Skeletal muscle cell (primary cell): ENCODE results near the gene LRRC36.
"Not testable (repeated sequence)": the region's sequence is repeated elsewhere in the genome, so short reads cannot be mapped to it uniquely, and the experiment has no call there.

Source experiments
- DNase-seq: peaks from one replicate; pipeline ENCODE4 v3.0.0-alpha.2; 2010; ENCODE audit warnings: low read depth
- H3K4me3 ChIP-seq: 2 replicates; pipeline ENCODE4 v1.5.1; 2011; ENCODE audit warnings: low read depth, mild to moderate bottlenecking, control low read depth, low read length, moderate library complexity

The LRRC36 gene

GRCh38 chr16:67336116-67336515, 9.5 kb downstream of the LRRC36 start:
- no peak overlapping the region for H3K4me3 ChIP-seq
- no peak for DNase-seq

- H3K4me3 ChIP-seq: no peak overlapping the region
- DNase-seq: no peak
Observed at GRCh38 chr16:67336648-67337047, 10.0 kb downstream of the LRRC36 start.

GRCh38 chr16:67339453-67339852, 12.8 kb downstream of the LRRC36 start:
- DNase-seq: peak; percentile 9

GRCh38 chr16:67341250-67341649, 14.6 kb downstream of the LRRC36 start:
- no peak for DNase-seq
- no peak overlapping the region for H3K4me3 ChIP-seq

More at GRCh38 chr16:67339453-67339852, 12.8 kb downstream of the LRRC36 start:
- H3K4me3 ChIP-seq: no peak overlapping the region

- no peak overlapping the region for H3K4me3 ChIP-seq
- no peak for DNase-seq
Observed at GRCh38 chr16:67342616-67343015, 16.0 kb downstream of the LRRC36 start.

- no peak for DNase-seq
- H3K4me3 ChIP-seq: no peak overlapping the region
Observed at GRCh38 chr16:67345401-67345800, 18.8 kb downstream of the LRRC36 start.

GRCh38 chr16:67346341-67346740, 19.7 kb downstream of the LRRC36 start:
- no peak overlapping the region for H3K4me3 ChIP-seq
- DNase-seq: no peak

- DNase-seq: no peak
- H3K4me3 ChIP-seq: no peak overlapping the region
Observed at GRCh38 chr16:67349172-67349571, 22.6 kb downstream of the LRRC36 start.

GRCh38 chr16:67350324-67350723, 23.7 kb downstream of the LRRC36 start:
- no peak for DNase-seq
- no peak overlapping the region for H3K4me3 ChIP-seq

- not testable (repeated sequence) for DNase-seq, H3K4me3 ChIP-seq
Observed at GRCh38 chr16:67352463-67352862, 25.8 kb downstream of the LRRC36 start.

- no peak for DNase-seq
- H3K4me3 ChIP-seq: no peak overlapping the region
Observed at GRCh38 chr16:67356396-67356795, 29.8 kb downstream of the LRRC36 start.

- no peak overlapping the region for H3K4me3 ChIP-seq
- DNase-seq: no peak
Observed at GRCh38 chr16:67357561-67357960, 30.9 kb downstream of the LRRC36 start.

GRCh38 chr16:67359540-67360269, 33.1 kb downstream of the LRRC36 start:
- not testable (repeated sequence) for DNase-seq, H3K4me3 ChIP-seq

GRCh38 chr16:67361038-67361437, 34.4 kb downstream of the LRRC36 start:
- DNase-seq: no peak
- H3K4me3 ChIP-seq: no peak overlapping the region

- H3K4me3 ChIP-seq: no peak overlapping the region
- no peak for DNase-seq
Observed at GRCh38 chr16:67364600-67365235, 38.1 kb downstream of the LRRC36 start.

GRCh38 chr16:67370661-67371060, 44.0 kb downstream of the LRRC36 start:
- no peak for DNase-seq
- H3K4me3 ChIP-seq: no peak overlapping the region

- H3K4me3 ChIP-seq: no peak overlapping the region
- no peak for DNase-seq
Observed at GRCh38 chr16:67372664-67373063, 46.0 kb downstream of the LRRC36 start.

GRCh38 chr16:67376012-67376411, 49.4 kb downstream of the LRRC36 start:
- H3K4me3 ChIP-seq, DNase-seq: not testable (repeated sequence)

- no peak overlapping the region for H3K4me3 ChIP-seq
- DNase-seq: no peak
Observed at GRCh38 chr16:67378642-67379041, 52.0 kb downstream of the LRRC36 start.

- no peak overlapping the region for H3K4me3 ChIP-seq
- no peak for DNase-seq
Observed at GRCh38 chr16:67383284-67383683, 56.7 kb downstream of the LRRC36 start.
